GM12878 (cell line): Measurements from ENCODE around the gene RNF167. TPM values are rescaled to one million over a fixed set of nuclear protein-coding genes. Genes with fewer than 3 reads are reported as not detected.

ENCODE experiments used
- ATF2 ChIP-seq: IDR thresholded peaks from 2 replicates; pipeline ENCODE4 v1.6.1; 2012; ENCODE audit warnings: low read length, inconsistent platforms
- BMI1 ChIP-seq: fragments of 450-650 bp; IDR thresholded peaks from 2 replicates; pipeline ENCODE4 v1.6.1; 2016; ENCODE audit warnings: mild to moderate bottlenecking, moderate library complexity, borderline replicate concordance
- CHD2 ChIP-seq: IDR thresholded peaks from 2 replicates; pipeline ENCODE4 v1.6.1; 2011; ENCODE audit warnings: low read depth, low read length, improper control_type of control experiment, borderline replicate concordance
- CUX1 ChIP-seq: IDR thresholded peaks from 2 replicates; pipeline ENCODE4 v1.6.1; 2012; ENCODE audit warnings: improper control_type of control experiment, low read depth, low read length; ENCODE audit not compliant: insufficient replicate concordance
- E2F4 ChIP-seq: IDR thresholded peaks from 2 replicates; pipeline ENCODE4 v1.6.1; 2012; ENCODE audit warnings: low read depth, low read length, improper control_type of control experiment
- FOS ChIP-seq: IDR thresholded peaks from 3 replicates; pipeline ENCODE4 v1.6.1; 2011; ENCODE audit warnings: borderline replicate concordance; ENCODE audit not compliant: insufficient read length; ENCODE audit errors: extremely low read depth
- IRF3 ChIP-seq: fragments of 450-650 bp; IDR thresholded peaks from 2 replicates; pipeline ENCODE4 v1.6.1; 2014; ENCODE audit warnings: mild to moderate bottlenecking
- LARP7 ChIP-seq: fragments of 450-650 bp; IDR thresholded peaks from 2 replicates; pipeline ENCODE4 v1.6.1; 2017; ENCODE audit warnings: mild to moderate bottlenecking
- MEF2B ChIP-seq: fragments of 450-650 bp; IDR thresholded peaks from 2 replicates; pipeline ENCODE4 v1.6.1; 2018; ENCODE audit warnings: mild to moderate bottlenecking, moderate library complexity; ENCODE audit not compliant: partially characterized antibody, poor library complexity, severe bottlenecking
- NFXL1 ChIP-seq: fragments of 450-650 bp; IDR thresholded peaks from 2 replicates; pipeline ENCODE4 v1.6.1; 2017; ENCODE audit warnings: antibody characterized with exemption, mild to moderate bottlenecking, borderline replicate concordance
- NR2C2 ChIP-seq: IDR thresholded peaks from 2 replicates; pipeline ENCODE4 v1.6.1; 2011; ENCODE audit warnings: borderline replicate concordance, low read depth; ENCODE audit not compliant: control insufficient read depth, insufficient read length
- PAX8 ChIP-seq: fragments of 450-650 bp; IDR thresholded peaks from 2 replicates; pipeline ENCODE4 v1.6.1; 2017; ENCODE audit warnings: mild to moderate bottlenecking, moderate library complexity
- POLR2AphosphoS2 ChIP-seq: IDR thresholded peaks from 2 replicates; pipeline ENCODE4 v1.6.1; 2011; ENCODE audit warnings: low read depth, mild to moderate bottlenecking, low read length, improper control_type of control experiment, moderate library complexity
- RCOR1 ChIP-seq: conservative IDR thresholded peaks from 2 replicates; pipeline ENCODE4 v1.6.1; 2012; ENCODE audit warnings: low read depth, low read length, improper control_type of control experiment
- SPI1 ChIP-seq: IDR thresholded peaks from 2 replicates; pipeline ENCODE4 v1.6.1; 2011; ENCODE audit warnings: low read depth, mild to moderate bottlenecking, low read length, moderate library complexity, borderline replicate concordance; ENCODE audit not compliant: insufficient read depth
- STAT1 ChIP-seq: fragments of 450-650 bp; conservative IDR thresholded peaks from 2 replicates; pipeline ENCODE4 v1.6.1; 2014; ENCODE audit warnings: antibody characterized with exemption, mild to moderate bottlenecking
- STAT3 ChIP-seq: IDR thresholded peaks from 2 replicates; pipeline ENCODE4 v1.6.1; 2011; ENCODE audit warnings: low read depth, low read length, improper control_type of control experiment
- SUPT20H ChIP-seq: IDR thresholded peaks from 2 replicates; pipeline ENCODE4 v1.6.1; 2011; ENCODE audit warnings: low read depth, mild to moderate bottlenecking, low read length, moderate library complexity, borderline replicate concordance; ENCODE audit not compliant: control insufficient read depth
- ZNF207 ChIP-seq: fragments of 450-650 bp; IDR thresholded peaks from 2 replicates; pipeline ENCODE4 v1.6.1; 2014; ENCODE audit warnings: antibody characterized with exemption, mild to moderate bottlenecking, borderline replicate concordance
- ZNF217 ChIP-seq: fragments of 450-650 bp; IDR thresholded peaks from 2 replicates; pipeline ENCODE4 v1.6.1; 2017; ENCODE audit warnings: antibody characterized with exemption, mild to moderate bottlenecking
- ZNF24 ChIP-seq: fragments of 450-650 bp; IDR thresholded peaks from 2 replicates; pipeline ENCODE4 v1.6.1; 2017; ENCODE audit warnings: antibody characterized with exemption, mild to moderate bottlenecking
- ZNF274 ChIP-seq: IDR thresholded peaks from one replicate; pipeline ENCODE4 v1.8.0; 2011; ENCODE audit not compliant: insufficient read length, insufficient read depth
- polyA plus RNA-seq, 11 experiments: library from polyadenylated mRNA; depleted of rRNA in 4 of 11; unstranded in 6 of 11; stranded (reverse) in 5 of 11; fragments of >200 nt; fragmentation: Nextera tagmentation in 4 of 11; fragmentation: Illumina TruSeq in 1 of 11; extraction: Ambion mirVana in 4 of 11; extraction: Trizol in 1 of 11; gene quantifications; 1 replicate in 1 of 11; 2 replicates in 10 of 11; pipeline versions ENCODE4 v1.2.1 to v1.2.3, GENCODE V29; 2011 to 2016; ENCODE audit warnings: inconsistent platforms in 2 of 11, missing spikeins in 2 of 11, low read depth in 1 of 11
- total RNA-seq, 4 experiments: library from RNA; depleted of rRNA in 3 of 4; stranded (reverse); fragments of >200 nt in 3 of 4; fragmentation: Illumina TruSeq in 1 of 4; extraction: Trizol in 1 of 4; gene quantifications; 2 replicates each; pipeline versions ENCODE4 v1.2.1 to v1.2.3, GENCODE V29; 2013 to 2021

Gene RNF167
- total and polyA plus RNA-seq, 10 of the 15 experiments (the other 5 are each of a cell fraction or from before 2014, with no cell fraction given): 33.6 to 147 (median 57.6) TPM

- TF ChIP-seq CUX1 (no peak), MEF2B (peak; percentile 39), SPI1 (peak; percentile 79), RCOR1 (no peak), NR2C2 (no peak), STAT3 (no peak), LARP7 (no peak), SUPT20H (no peak), E2F4 (no peak), FOS (no peak), ATF2 (no peak), ZNF274 (no peak), PAX8 (no peak), BMI1 (no peak), ZNF207 (no peak), ZNF217 (no peak), STAT1 (no peak), CHD2 (no peak), IRF3 (no peak), NFXL1 (no peak), ZNF24 (no peak), POLR2AphosphoS2 (no peak)
Observed at GRCh38 chr17:4931963-4932362, 8.1 kb upstream of the RNF167 start, which contains the start of gene GP1BA (continued).
